ENCODE data around the gene CLUH.

- TF ChIP-seq TAF1 (IDR thresholded peaks at IDR 0.05; ENCODE audit: borderline replicate concordance, low read depth, low read length) (no peak), CTCF (IDR thresholded peaks at IDR 0.05) (no peak), YY1 (IDR thresholded peaks at IDR 0.05; ENCODE audit: low read depth) (no peak), SMC3 (IDR thresholded peaks at IDR 0.05; ENCODE audit: low read depth, low read length) (no peak), TEAD4 (IDR thresholded peaks at IDR 0.05; ENCODE audit: borderline replicate concordance, insufficient read depth) (no peak), RFX5 (IDR thresholded peaks at IDR 0.05; ENCODE audit: low read length) (no peak), EP300 (IDR thresholded peaks at IDR 0.05; ENCODE audit: borderline replicate concordance in 1 of 2, low read depth in 1 of 2, low read length in 1 of 2) (no peak), MAX (IDR thresholded peaks at IDR 0.05; ENCODE audit: low read depth) (no peak), CHD2 (IDR thresholded peaks at IDR 0.05; ENCODE audit: low read length, partially characterized antibody) (no peak)
Observed at GRCh38 chr17:2703606-2704005, 8.0 kb downstream of the CLUH start.

All from SK-N-SH (cell line).